IPS-20b (cell line): ENCODE measurements around the gene PSMD9.
"Not testable (repeated sequence)": the region's sequence is repeated elsewhere in the genome, so short reads cannot be mapped to it uniquely, and the experiment has no call there.

ENCODE experiments used
- H3K27ac ChIP-seq: one replicate; pipeline ENCODE4 v1.5.1; 2013; ENCODE audit warnings: low read length
- H3K27me3 ChIP-seq: 2 replicates; pipeline ENCODE4 v1.6.1; 2013; ENCODE audit warnings: mild to moderate bottlenecking, low read length, inconsistent platforms; ENCODE audit not compliant: insufficient read depth
- H3K36me3 ChIP-seq: 2 replicates; pipeline ENCODE4 v1.6.1; 2013; ENCODE audit warnings: low read depth, mild to moderate bottlenecking, inconsistent platforms, low read length, moderate library complexity; ENCODE audit not compliant: insufficient read depth
- H3K4me1 ChIP-seq: 2 replicates; pipeline ENCODE4 v1.6.1; 2013; ENCODE audit warnings: mild to moderate bottlenecking, control low read depth, inconsistent platforms, low read length, moderate library complexity; ENCODE audit not compliant: insufficient read depth
- H3K4me3 ChIP-seq: 2 replicates; pipeline ENCODE4 v1.5.1; 2013; ENCODE audit warnings: mild to moderate bottlenecking, low read length, inconsistent platforms
- H3K9ac ChIP-seq: 2 replicates; pipeline ENCODE4 v1.6.1; 2013; ENCODE audit warnings: low read depth, mild to moderate bottlenecking, inconsistent platforms, low read length, moderate library complexity
- H3K9me3 ChIP-seq: 2 replicates; pipeline ENCODE4 v1.6.1; 2013; ENCODE audit warnings: mild to moderate bottlenecking, low read depth, low read length, inconsistent platforms; ENCODE audit not compliant: insufficient read depth

Gene PSMD9

DNA sequence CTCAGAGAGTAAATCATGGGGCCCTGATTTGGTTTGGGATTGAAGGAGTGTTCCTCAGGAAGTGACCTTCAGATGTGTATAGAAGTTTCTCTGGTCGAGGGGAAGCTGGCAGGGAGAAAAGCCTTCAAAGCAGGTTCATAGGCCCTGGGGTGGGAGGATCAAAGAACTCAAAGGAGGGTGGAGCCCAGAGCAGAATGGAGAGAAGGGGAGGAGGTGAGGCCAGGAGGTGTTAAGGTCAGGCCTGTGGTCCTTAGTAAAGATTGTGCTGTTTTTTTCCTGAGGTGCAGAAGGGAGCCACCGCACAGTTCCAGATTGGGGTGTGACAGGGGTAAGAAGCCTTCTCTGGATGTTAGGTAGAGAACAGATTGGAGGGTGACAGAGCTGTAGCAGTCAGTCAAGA is 20.1 kb downstream of the PSMD9 start:
- Histone ChIP-seq H3K27me3 (no peaks in the 10 kb centered on the region), H3K4me3 (no peak overlapping the region), H3K4me1 (no peaks in the 10 kb centered on the region), H3K9me3 (no peaks in the 10 kb centered on the region), H3K9ac (no peak overlapping the region), H3K36me3 (peaks cover 32% of the 10 kb centered on the region), H3K27ac (no peak overlapping the region)

DNA sequence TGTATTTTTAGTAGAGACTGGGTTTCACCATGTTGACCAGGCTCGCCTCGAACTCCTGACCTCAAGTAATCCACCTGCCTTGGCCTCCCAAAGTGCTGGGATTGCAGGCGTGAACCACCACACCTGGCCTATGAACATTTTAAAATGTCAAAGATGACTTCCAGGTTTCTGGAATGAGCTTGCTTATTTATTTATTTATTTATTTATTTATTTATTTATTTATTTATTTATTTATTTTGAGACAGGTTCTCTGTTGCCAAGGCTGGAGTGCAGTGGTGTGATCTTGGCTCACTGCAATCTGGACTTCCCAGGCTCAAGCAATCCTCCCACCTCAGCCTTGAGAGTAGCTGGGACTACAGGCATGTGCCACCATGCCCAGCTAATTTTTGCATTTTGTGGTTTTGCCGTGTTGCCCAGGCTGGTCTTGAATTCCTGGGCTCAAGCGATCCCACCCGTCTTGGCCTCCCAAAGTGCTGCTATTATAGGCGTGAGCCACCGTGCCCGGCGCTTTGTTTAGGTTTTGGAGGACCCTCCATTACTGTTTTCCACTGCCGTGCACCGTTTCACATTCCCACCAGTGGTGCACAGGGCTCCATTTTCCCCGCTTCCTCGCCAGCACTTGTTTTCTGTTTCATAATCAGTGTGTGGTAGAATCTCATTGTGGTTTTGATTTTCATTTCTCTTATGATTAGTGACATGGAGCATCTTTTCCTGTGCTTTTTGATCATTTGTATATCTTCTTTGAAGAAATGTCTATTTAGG is 23.4 kb downstream of the PSMD9 start:
- H3K27me3 ChIP-seq, result no peaks in the 10 kb centered on the region
- no peak overlapping the region for H3K9ac ChIP-seq
- peaks cover 27% of the 10 kb centered on the region for H3K36me3 ChIP-seq
- no peaks in the 10 kb centered on the region for H3K9me3 ChIP-seq
- H3K27ac ChIP-seq, result no peak overlapping the region
- H3K4me3 ChIP-seq, result no peak overlapping the region
- no peaks in the 10 kb centered on the region for H3K4me1 ChIP-seq

DNA sequence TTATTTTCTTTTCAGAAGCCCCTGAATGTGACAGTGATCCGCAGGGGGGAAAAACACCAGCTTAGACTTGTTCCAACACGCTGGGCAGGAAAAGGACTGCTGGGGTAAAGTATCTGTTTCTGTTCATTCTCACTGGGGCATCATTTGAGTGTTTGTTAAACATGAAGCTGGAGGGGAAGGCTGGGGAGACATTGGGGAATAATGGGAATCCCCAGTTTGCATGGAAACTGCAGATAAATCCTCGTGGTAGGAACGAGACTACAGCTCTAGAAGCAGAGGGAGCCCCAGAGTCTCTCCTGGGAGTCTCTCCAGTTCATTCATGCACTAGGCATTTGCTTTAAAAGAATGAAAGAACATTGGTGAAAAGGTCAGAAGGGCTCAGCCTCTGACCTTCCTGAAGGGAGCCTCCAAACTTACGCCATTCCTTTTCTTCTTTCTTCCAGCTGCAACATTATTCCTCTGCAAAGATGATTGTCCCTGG is 27.3 kb downstream of the PSMD9 start:
- H3K27me3 ChIP-seq, result no peaks in the 10 kb centered on the region
- H3K9ac ChIP-seq, result no peak overlapping the region
- H3K4me3 ChIP-seq, result no peak overlapping the region
- peaks cover 19% of the 10 kb centered on the region for H3K36me3 ChIP-seq
- H3K4me1 ChIP-seq, result no peaks in the 10 kb centered on the region
- no peak overlapping the region for H3K27ac ChIP-seq
- H3K9me3 ChIP-seq, result no peaks in the 10 kb centered on the region

DNA sequence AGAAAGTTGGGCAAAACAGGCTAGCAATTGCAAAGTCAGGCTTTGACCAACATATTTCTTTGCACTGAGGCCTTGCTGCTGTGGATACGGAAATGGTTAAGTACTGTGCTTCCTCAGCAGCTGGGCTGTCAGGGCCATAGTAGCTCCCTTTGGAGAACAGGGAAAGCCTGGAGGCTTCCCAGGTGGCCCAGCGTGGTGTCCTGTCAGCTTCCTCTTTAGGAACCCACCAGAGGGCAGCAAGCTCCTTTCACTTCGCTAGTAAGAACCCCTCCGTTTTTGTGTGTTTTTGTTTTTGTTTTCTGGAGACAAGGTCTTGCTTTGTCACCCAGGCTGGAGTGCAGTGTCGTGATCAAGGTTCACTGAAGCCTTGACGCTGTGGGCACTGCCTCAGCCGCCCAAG is 28.1 kb downstream of the PSMD9 start:
- peaks cover 17% of the 10 kb centered on the region for H3K36me3 ChIP-seq
- no peaks in the 10 kb centered on the region for H3K4me1 ChIP-seq
- no peak overlapping the region for H3K9ac ChIP-seq

DNA sequence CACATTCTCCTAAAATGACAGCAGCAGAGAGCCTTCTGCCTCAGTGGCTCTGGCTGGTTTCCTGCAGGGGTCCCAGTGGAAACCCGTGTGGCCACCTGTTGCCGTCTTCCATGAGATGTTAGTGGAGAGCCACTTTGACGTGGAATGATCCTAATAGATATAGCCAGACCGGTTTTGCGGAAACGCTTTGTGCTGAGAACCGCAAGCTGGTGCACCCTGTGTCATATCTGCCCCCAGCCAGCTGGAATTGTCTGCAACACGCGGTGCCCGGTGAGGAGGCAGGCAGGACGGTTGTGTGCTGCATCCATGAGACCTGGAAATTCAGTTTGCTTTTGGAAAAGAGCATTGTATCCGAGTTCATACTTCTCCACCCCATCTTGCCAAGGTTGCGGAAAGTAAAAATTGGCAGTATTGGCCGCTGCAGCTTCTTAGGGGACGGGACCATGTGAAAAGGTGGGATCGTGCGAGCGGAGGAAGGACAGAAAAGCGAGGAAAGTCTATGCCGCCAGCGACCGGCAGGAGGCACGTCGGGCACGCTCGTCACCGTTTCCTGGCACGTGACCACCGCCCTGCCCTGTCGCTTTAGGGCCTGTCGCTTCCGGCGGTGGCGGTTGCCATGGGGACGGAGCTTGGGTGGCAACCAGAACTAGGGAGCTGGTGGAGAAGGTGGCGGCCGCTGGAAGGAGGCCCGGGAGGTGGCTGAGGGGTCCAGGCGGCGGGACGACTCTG is 29.5 kb downstream of the PSMD9 start, which contains the start of gene CFAP251:
TSS of gene CFAP251 (plus strand) at position 643 of the 729 bp plus-strand sequence. CDS start 2,714 bp downstream, outside the sequence.
- peak within 1 kb of the TSS; percentile 68; the same call in 1 of the 2 replicates for H3K4me3 ChIP-seq
- no peaks in the 10 kb centered on the region for H3K4me1 ChIP-seq
- H3K27me3 ChIP-seq, result no peaks in the 10 kb centered on the region
- no peaks in the 10 kb centered on the region for H3K9me3 ChIP-seq
- peak within 1 kb of the TSS; percentile 37; the same call in 1 of the 2 replicates for H3K9ac ChIP-seq
- H3K27ac ChIP-seq, result no peak within 1 kb of the TSS
- peaks cover 17% of the 10 kb centered on the region for H3K36me3 ChIP-seq

More for the DNA sequence above, 28.1 kb downstream of the PSMD9 start:
- H3K27me3 ChIP-seq, result no peaks in the 10 kb centered on the region
- H3K27ac ChIP-seq, result no peak overlapping the region
- no peak overlapping the region for H3K4me3 ChIP-seq
- no peaks in the 10 kb centered on the region for H3K9me3 ChIP-seq

DNA sequence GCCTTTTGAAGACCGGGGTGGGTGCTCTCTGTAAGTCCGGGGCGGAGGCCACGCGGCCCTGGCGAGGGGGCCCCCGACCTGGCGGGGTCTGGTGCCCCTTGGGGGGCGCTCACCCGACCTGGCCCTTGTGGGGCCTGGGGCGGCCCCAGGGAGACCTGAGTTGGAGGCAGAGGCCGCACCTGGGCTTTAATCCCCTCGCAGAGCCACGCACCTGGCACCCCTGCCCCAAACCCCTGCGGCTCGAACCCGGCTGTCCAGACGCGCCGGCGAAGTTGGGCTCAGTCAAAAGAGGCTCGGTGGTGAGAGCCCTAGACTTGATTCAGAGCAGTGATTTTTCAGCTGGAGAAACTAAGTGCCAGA is 30.1 kb downstream of the PSMD9 start:
- Histone ChIP-seq H3K27me3 (no peaks in the 10 kb centered on the region), H3K27ac (no peak overlapping the region), H3K9ac (peak overlapping the region; percentile 37; the same call in 1 of the 2 replicates), H3K9me3 (no peaks in the 10 kb centered on the region), H3K36me3 (peaks cover 17% of the 10 kb centered on the region), H3K4me1 (no peaks in the 10 kb centered on the region), H3K4me3 (peak overlapping the region; percentile 68; the same call in 1 of the 2 replicates)

DNA sequence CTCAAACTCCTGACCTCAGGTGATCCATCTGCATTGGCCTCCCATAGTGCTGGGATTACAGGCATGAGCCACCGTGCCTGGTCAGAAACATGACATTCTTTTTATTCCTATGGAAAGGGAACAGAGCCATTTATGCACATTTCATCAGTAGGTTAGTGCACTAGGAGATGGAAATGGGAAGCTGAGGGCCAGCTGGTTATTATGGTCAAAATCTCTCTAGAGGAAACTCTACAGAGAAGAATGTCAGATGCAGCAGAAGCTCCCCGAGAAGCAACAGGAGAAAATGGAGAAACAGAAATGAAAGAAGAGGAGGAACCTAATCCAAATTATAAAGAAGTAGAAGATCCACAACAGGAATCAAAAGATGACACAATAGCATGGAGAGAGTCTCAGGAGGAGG is 32.5 kb downstream of the PSMD9 start:
- Histone ChIP-seq H3K4me3 (no peak overlapping the region), H3K4me1 (peaks cover 8% of the 10 kb centered on the region), H3K27ac (no peak overlapping the region), H3K36me3 (peaks cover 13% of the 10 kb centered on the region), H3K27me3 (no peaks in the 10 kb centered on the region), H3K9me3 (no peaks in the 10 kb centered on the region), H3K9ac (no peak overlapping the region)

DNA sequence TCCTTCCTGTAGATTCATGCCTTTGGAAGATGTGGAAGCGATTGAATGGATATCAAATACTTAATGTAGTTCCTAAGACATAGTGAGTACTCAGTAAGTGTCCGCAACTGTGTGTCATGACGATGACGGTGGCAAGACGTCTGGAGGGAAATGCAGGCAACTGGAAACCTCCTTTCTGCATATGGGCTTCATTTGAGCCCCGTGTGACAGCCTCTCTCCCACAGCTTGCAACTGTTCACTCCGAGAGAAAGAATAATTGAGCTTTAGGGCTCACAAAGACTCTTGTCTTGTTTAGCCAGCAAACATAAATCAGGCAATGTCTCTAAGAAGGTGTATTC is 36.7 kb downstream of the PSMD9 start:
- Histone ChIP-seq H3K27me3 (no peaks in the 10 kb centered on the region), H3K9ac (no peak overlapping the region), H3K36me3 (no peaks in the 10 kb centered on the region), H3K9me3 (no peaks in the 10 kb centered on the region), H3K27ac (no peak overlapping the region), H3K4me3 (no peak overlapping the region), H3K4me1 (peaks cover 17% of the 10 kb centered on the region)

DNA sequence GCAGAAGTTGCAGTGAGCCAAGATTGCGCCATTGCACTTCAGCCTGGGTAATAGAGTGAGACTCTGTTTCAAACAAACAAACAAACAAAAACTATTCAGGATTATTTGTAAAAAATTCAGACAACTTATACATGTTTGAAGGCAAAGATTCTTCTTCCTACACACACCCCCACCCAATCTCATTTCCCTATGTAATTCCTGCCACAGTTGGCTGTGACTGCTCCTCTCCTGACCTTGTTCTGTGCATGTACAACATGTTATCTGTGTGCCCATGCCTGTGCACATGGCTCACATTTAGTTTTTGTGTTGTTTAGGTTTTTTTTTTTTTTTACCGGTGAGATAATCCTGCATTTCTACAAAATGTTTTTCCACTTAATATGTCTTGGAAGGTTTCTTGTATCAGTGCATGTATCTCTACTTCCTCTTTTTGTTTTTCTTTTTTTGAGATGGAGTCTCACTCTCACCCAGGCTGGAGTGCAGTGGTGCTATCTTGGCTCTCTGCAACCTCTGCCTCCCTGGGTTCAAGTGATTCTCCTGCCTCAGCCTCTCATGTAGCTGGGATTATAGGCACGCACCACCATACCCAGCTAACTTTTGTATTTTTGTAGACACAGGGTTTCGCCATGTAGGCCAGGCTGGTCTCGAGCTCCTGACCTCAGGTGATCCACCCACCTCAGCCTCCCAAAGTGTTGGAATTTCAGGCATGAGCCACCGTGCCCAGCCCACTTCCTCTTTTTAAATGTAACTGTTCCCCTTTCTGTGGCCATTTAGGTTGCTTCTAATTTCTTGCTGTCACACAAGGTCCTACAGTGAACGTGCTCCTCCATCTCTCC is 38.5 kb downstream of the PSMD9 start:
- Histone ChIP-seq H3K27me3 (no peaks in the 10 kb centered on the region), H3K4me1 (peaks cover 17% of the 10 kb centered on the region), H3K9ac (peak overlapping the region; percentile 31; the same call in 1 of the 2 replicates), H3K36me3 (no peaks in the 10 kb centered on the region), H3K9me3 (no peaks in the 10 kb centered on the region), H3K27ac (peak overlapping the region; percentile 58), H3K4me3 (no peak overlapping the region)

DNA sequence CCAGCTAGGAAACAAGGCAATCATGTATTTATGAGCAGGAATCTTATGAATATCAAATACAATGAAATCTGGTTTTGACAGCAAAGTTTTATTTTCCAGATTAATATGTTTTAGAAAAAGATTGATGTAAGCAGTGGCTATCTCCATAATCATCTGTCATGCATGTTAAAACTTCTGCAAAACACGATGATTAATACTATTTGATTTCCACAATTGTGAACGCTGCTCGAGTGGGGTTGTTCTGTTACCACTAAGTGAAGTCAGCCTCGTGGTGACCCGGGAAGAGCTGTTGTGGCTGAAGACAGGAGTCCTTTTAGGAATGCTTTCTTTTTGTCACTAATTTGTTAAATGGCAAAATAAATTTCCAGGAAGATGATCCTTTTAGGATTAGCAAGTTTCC is 39.2 kb downstream of the PSMD9 start:
- Histone ChIP-seq H3K36me3 (no peaks in the 10 kb centered on the region), H3K4me3 (no peak overlapping the region), H3K9me3 (no peaks in the 10 kb centered on the region), H3K4me1 (peaks cover 17% of the 10 kb centered on the region), H3K27me3 (no peaks in the 10 kb centered on the region), H3K9ac (peak overlapping the region; percentile 31; the same call in 1 of the 2 replicates), H3K27ac (peak overlapping the region; percentile 58)

DNA sequence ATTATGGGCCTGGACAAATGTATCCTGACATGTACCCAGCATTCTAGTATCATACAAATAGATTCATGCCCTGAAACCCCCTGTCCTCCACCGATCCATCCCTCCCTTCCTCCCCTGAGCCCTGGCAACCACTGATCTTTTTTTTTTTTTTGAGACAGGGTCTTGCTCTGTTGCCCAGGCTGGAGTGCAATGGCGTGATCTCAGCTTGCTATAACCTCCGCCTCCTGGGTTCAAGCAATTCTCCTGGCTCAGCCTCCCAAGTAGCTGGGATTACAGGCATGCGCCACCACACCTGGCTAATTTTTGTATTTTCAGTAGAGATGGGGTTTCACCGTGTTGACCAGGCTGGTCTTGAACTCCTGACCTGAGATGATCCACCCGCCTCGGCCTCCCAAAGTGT is 41.0 kb downstream of the PSMD9 start:
- H3K4me1 ChIP-seq, result peaks cover 20% of the 10 kb centered on the region
- not testable (repeated sequence) for H3K36me3 ChIP-seq, H3K9ac ChIP-seq

More for the DNA sequence above, 41.0 kb downstream of the PSMD9 start:
- H3K4me3 ChIP-seq, H3K27me3 ChIP-seq, H3K9me3 ChIP-seq, H3K27ac ChIP-seq: not testable (repeated sequence)
